SK-N-SH (cell line): ENCODE measurements around the gene GFPT1.

Experiments used
- CTCF ChIP-seq: fragments of 200-600 bp; sonication (generic); IDR thresholded peaks from 2 replicates; pipeline ENCODE4 v1.6.1; 2017; ENCODE audit warnings: antibody characterized with exemption, mild to moderate bottlenecking, moderate library complexity
- EP300 ChIP-seq, 2 experiments: IDR thresholded peaks; 2 replicates each; pipeline versions ENCODE4 v1.4.0 to v1.6.1; 2012; ENCODE audit warnings: borderline replicate concordance in 1 of 2, low read depth in 1 of 2, low read length in 1 of 2
- FOXM1 ChIP-seq: IDR thresholded peaks from 2 replicates; pipeline ENCODE4 v1.4.0; 2012; ENCODE audit warnings: low read depth, mild to moderate bottlenecking
- MEF2A ChIP-seq: IDR thresholded peaks from 2 replicates; pipeline ENCODE4 v1.4.0; 2012; ENCODE audit warnings: low read depth, borderline replicate concordance
- MXI1 ChIP-seq: IDR thresholded peaks from 2 replicates; pipeline ENCODE4 v1.6.1; 2012; ENCODE audit warnings: mild to moderate bottlenecking, low read depth, low read length, improper control_type of control experiment
- POLR2AphosphoS5 ChIP-seq: IDR thresholded peaks from 2 replicates; pipeline ENCODE4 v1.6.1; 2012; ENCODE audit warnings: low read depth, low read length
- RAD21 ChIP-seq: IDR thresholded peaks from 2 replicates; pipeline ENCODE4 v1.6.1; 2012; ENCODE audit warnings: mild to moderate bottlenecking, low read length
- RCOR1 ChIP-seq: fragments of 150-350 bp; IDR thresholded peaks from 2 replicates; pipeline ENCODE4 v1.6.1; 2017; ENCODE audit warnings: antibody characterized with exemption, low read length
- SIN3A ChIP-seq: IDR thresholded peaks from 2 replicates; pipeline ENCODE4 v1.6.1; 2012; ENCODE audit warnings: low read depth, mild to moderate bottlenecking, low read length, moderate library complexity, borderline replicate concordance
- TAF1 ChIP-seq: IDR thresholded peaks from 2 replicates; pipeline ENCODE4 v1.6.1; 2012; ENCODE audit warnings: low read depth, mild to moderate bottlenecking, low read length, moderate library complexity, borderline replicate concordance
- TCF12 ChIP-seq: IDR thresholded peaks from 2 replicates; pipeline ENCODE4 v1.4.0; 2012
- USF2 ChIP-seq: fragments of 150-350 bp; IDR thresholded peaks from 2 replicates; pipeline ENCODE4 v1.6.1; 2017; ENCODE audit warnings: antibody characterized with exemption, low read length, low read depth, borderline replicate concordance
- ZBTB33 ChIP-seq: IDR thresholded peaks from 2 replicates; pipeline ENCODE4 v1.4.0; 2012; ENCODE audit warnings: low read depth, borderline replicate concordance
- TF ChIP-seq, protein P1 (sequence below): IDR thresholded peaks from 2 replicates; pipeline ENCODE4 v1.4.0; 2012; ENCODE audit warnings: low read depth

- TF ChIP-seq CTCF (no peak), POLR2AphosphoS5 (no peak), ZBTB33 (no peak), RCOR1 (no peak), EP300 (IDR thresholded peaks at IDR 0.05; ENCODE audit: borderline replicate concordance in 1 of 2, low read depth in 1 of 2, low read length in 1 of 2) (no peak), RAD21 (no peak), USF2 (no peak), MEF2A (no peak), MXI1 (no peak), TCF12 (peak; percentile 77), SIN3A (no peak), FOXM1 (no peak), TAF1 (no peak)
- TF ChIP-seq, protein P1, sequence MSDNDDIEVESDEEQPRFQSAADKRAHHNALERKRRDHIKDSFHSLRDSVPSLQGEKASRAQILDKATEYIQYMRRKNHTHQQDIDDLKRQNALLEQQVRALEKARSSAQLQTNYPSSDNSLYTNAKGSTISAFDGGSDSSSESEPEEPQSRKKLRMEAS = peak; percentile 80
Observed at GRCh38 chr2:69291004-69291650, 95.9 kb downstream of the GFPT1 start.
